HL-60 (cell line): ENCODE measurements around the gene ASB7.
"Not testable (repeated sequence)": the region's sequence is repeated elsewhere in the genome, so short reads cannot be mapped to it uniquely, and the experiment has no call there.

Experiments
- DNase-seq, 2 experiments: peaks; one replicate each; pipeline ENCODE4 v3.0.0-alpha.2; 2010 to 2020; ENCODE audit warnings: low read depth in 1 of 2, low spot score in 1 of 2
- H3K27ac ChIP-seq: fragments of 250-450 bp; sonication (Bioruptor Pico); replicated peaks from 2 replicates; pipeline ENCODE4 v1.5.1; 2020; ENCODE audit warnings: mild to moderate bottlenecking, moderate library complexity
- H3K27me3 ChIP-seq: fragments of 250-450 bp; sonication (Bioruptor Pico); 2 replicates; pipeline ENCODE4 v1.5.1; 2021; ENCODE audit warnings: mild to moderate bottlenecking, moderate library complexity; ENCODE audit not compliant: insufficient read depth, poor library complexity, severe bottlenecking
- H3K4me3 ChIP-seq: replicated peaks from 2 replicates; pipeline ENCODE4 v1.5.1; 2011; ENCODE audit warnings: mild to moderate bottlenecking, control low read depth, low read length; ENCODE audit not compliant: insufficient read depth
- CTCF ChIP-seq: IDR thresholded peaks from one replicate; pipeline ENCODE4 v1.5.1; 2011; ENCODE audit warnings: low read length, control low read depth, inconsistent platforms; ENCODE audit not compliant: insufficient read depth
- GABPA ChIP-seq: IDR thresholded peaks from 2 replicates; pipeline ENCODE4 v1.6.1; 2012; ENCODE audit warnings: low read depth
- POLR2AphosphoS5 ChIP-seq: IDR thresholded peaks from 2 replicates; pipeline ENCODE4 v1.6.1; 2012; ENCODE audit warnings: low read depth
- REST ChIP-seq: IDR thresholded peaks from 2 replicates; pipeline ENCODE4 v1.6.1; 2012; ENCODE audit warnings: low read depth; ENCODE audit not compliant: insufficient replicate concordance
- SPI1 ChIP-seq: IDR thresholded peaks from 2 replicates; pipeline ENCODE4 v1.6.1; 2012; ENCODE audit warnings: low read depth, mild to moderate bottlenecking, borderline replicate concordance

ASB7 gene

DNA sequence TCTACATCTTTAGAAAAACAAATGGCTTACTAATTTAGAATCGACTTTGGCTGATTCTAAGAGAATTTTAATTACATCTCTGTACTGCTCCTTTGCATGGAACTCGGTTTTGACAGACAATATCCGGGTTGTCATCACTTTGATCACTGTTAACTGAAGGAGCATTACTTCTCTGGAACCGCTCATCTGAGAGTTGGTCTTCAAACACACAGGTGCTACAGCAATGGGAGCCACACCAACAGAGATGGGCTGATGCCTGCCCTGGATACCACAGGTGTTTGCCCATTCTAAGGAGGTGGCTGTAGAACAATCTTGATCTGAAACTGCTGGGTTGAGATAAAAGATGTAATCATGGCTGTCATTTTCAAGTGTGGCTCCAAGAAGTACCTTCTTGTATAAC, 22.0 kb upstream of the ASB7 start:
- DNase-seq: no peak
- Histone ChIP-seq H3K4me3 (no peak overlapping the region), H3K27ac (no peak overlapping the region), H3K27me3 (no peaks in the 10 kb centered on the region)
- TF ChIP-seq SPI1: no peak
- TF ChIP-seq CTCF: no peak
- no peak for TF ChIP-seq POLR2AphosphoS5
- TF ChIP-seq REST: no peak
- no peak for TF ChIP-seq GABPA

- no peak for DNase-seq
Observed at GRCh38 chr15:100588638-100589242, 13.6 kb upstream of the ASB7 start.

DNA sequence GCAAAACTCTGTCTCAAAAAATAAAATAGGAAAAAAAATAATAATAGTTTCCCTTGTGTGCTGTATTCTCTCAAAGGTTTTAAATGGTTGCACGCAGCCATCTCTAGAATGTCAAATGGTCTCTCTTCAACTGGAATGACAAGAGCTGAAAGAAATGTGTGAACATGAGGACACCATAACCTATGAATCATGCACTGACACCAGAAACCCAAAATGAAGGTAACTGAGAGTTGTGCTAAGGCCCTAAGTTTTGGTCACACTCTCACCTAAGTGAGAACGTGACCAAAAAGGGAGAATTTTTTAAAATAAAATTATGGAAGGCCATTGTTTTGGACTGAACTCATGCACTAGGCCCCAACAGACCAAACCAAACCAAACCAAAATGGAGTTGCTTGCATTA, 11.2 kb upstream of the ASB7 start:
- H3K27me3 ChIP-seq, DNase-seq, H3K4me3 ChIP-seq, H3K27ac ChIP-seq: not testable (repeated sequence)

More at GRCh38 chr15:100588638-100589242, 13.6 kb upstream of the ASB7 start:
- no peak overlapping the region for H3K27ac ChIP-seq
- TF ChIP-seq POLR2AphosphoS5: no peak
- TF ChIP-seq CTCF: no peak
- no peak for TF ChIP-seq GABPA
- no peak for TF ChIP-seq SPI1
- TF ChIP-seq REST: no peak
- H3K27me3 ChIP-seq: no peaks in the 10 kb centered on the region
- no peak overlapping the region for H3K4me3 ChIP-seq

DNA sequence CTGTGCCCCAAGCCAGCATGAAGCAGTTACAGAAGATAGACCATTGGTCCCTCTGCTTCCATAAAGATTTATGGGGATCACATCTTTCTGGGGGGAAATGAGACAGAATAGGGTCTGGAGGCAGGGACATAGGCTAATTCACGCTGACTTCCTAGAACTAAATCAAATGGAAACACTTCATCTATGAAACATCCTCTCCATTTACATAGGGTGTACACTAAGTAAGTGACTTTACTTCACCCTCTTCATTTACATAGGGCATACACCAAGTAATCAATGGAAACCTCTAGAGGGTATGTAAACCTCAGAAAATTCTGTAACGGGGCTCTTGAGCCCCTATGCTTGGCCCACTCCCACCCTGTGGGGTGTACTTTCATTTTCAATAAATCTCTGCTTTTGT, 10.6 kb upstream of the ASB7 start:
- Histone ChIP-seq H3K27ac (no peak overlapping the region), H3K27me3 (no peaks in the 10 kb centered on the region), H3K4me3 (no peak overlapping the region)
- no peak for DNase-seq
- no peak for TF ChIP-seq SPI1
- no peak for TF ChIP-seq POLR2AphosphoS5
- TF ChIP-seq CTCF: no peak
